C1 segment of cervical spinal cord (tissue), 14 donors: Measurements from ENCODE around the gene KLHDC4.
"Not testable (repeated sequence)": the region's sequence is repeated elsewhere in the genome, so short reads cannot be mapped to it uniquely, and the experiment has no call there.

ENCODE experiments used
- DNase-seq, 14 donors: peaks; one replicate each; lab custom pipeline; 2025; lab: John Stamatoyannopoulos, UW

The KLHDC4 gene

DNA sequence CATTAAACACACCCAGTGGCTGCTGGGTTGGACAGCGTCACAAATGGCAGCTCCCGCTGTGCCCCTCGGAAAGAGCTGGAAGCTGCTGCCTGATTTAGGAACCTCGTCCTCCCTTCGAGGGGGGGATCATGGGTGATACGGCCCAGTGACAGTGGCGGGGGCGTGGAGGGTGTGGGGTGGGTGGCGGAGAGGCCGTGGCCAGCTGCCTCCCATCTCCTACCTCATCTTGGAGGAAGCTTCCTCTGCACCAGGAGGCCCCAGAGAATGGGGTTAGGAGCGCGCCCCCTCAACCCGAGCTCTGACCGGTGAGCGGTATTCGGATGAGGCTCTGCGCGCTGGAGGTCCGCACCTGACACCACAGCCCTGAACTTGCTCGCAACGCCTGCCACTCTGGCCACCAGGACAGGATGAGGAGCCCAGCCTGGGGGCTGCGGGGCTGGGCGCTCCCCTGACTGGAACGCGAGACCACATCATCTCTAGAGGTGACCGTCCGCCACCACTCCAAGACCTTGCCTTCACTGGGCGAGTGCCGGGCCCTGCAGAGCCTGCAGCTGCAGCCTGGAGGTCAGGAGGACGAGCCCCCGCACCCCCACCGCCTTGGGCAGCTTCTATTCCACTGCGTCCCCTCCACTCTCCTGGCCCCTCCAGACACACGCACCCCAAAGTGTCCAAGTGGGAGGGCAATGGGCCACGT is 80.9 kb downstream of the KLHDC4 start:
- no peak for DNase-seq

DNA sequence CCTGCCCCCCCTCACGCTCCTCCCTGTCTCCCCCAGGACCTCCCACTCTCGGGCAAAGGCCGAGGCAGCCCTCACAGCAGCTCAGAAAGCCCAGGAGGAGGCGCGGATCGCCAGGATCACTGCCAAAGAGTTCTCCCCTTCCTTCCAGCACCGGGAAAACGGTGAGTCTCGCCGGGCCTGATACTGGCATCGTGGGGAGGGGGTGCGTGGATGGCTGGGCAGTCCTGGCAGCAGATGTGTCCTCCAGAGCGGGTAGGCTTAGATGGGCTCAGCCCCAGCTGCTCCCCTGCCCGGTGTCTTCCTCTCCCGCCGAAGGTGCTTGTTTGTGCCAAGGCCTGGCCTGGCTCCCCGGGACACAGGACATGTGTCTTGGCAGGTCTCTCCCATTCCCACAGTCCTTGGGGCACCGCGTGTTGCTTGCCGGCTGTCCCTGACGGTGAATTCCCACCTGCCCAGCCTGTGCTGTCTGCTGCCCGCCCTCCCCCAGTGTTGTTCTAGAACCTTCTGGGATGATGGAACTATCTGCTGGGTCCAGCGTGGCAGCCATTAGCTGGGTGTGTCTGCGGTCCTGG is 81.6 kb downstream of the KLHDC4 start:
- peak in 8 of 14 donors; percentile 16 to 71 (median 26) for DNase-seq

DNA sequence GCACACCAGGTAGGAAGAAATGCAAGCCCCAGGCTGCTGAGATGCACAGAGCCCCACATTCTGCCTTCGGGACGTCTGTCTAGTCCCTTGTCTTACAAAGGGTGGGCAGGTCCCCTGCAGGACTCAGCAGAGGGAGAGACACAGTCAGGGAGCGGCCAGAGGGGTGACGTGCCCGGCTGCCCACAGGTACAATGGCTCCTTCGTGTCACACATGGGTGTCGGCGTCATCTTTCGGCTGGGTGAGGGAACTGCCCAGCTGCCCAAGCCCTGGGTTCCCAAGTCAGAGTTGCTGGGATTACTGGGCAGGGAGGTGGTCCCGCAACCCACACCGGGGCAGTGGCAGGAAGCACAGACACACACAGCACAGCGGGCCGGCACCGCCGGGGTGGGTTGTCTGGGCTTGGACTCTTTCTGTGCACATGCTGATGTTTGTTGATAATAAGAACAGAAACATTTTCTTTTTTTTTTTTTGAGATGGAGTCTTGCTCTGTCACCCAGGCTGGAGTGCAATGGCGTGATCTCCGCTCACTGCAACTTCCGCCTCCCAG is 82.9 kb downstream of the KLHDC4 start:
- no peak for DNase-seq

DNA sequence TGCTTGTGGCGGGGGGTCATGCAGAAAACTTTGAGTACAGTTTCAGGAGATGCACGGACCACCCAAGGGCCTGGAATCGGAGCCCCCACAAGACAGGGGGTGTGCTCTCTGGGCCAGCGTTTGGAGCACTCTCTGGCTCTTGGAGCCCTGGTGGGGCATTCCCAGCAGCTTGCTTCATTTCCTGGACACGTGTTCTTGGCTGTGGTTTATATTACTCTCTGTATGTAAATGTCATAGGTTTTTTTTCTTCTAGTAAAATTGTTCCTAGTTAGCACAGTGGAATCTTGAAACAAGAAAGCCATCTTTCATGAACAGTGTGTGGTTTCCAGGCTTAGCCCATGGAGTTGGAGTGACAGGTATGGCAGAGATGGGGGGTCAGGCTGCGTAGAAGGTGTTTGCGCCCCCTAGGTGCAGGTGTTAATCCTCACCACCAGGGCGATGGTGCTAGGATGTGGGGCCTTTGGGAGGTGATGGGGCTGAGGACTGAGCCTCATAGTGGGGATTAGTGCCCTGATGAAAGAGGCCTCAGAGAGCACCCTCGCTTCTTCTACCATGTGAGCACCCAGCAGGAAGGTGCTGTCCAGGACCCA is 83.7 kb downstream of the KLHDC4 start:
- DNase-seq, result no peak

DNA sequence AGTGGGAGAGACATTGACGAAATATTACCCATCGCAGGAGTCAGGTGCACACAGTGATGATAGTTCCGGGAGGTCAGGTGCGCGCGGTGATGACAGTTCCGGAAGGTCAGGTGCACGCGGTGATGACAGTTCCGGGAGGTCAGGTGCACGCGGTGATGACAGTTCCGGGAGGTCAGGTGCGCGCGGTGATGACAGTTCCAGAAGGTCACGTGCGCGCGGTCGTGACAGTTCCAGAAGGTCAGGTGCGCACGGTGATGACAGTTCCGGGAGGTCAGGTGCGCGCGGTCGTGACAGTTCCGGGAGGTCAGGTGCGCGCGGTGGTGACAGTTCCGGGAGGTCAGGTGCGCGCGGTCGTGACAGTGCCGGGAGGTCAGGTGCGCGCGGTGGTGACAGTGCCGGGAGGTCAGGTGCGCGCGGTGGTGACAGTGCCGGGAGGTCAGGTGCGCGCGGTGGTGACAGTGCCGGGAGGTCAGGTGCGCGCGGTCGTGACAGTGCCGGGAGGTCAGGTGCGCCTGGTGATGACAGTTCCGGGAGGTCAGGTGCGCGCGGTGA is 84.7 kb downstream of the KLHDC4 start:
- not testable (repeated sequence) for DNase-seq

DNA sequence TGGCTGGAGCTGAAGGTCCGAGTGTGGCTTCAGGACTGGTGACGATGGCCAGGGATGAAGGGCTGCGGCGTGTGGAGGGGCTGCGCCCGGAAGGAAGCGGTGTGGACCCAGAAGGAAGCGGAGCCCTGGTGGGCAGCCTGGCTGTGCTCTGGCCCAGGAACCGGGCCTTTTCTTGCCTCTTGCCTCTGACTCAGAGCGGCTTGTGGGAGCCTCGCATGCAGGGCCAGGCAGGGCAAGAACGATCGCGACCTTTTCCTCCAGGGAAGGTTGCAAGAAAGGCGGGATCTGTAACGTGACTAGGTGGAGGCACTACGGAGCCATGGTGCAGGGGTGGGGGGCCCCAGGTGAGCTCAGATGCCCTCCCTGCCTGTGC is 85.5 kb downstream of the KLHDC4 start:
- DNase-seq, result no peak

DNA sequence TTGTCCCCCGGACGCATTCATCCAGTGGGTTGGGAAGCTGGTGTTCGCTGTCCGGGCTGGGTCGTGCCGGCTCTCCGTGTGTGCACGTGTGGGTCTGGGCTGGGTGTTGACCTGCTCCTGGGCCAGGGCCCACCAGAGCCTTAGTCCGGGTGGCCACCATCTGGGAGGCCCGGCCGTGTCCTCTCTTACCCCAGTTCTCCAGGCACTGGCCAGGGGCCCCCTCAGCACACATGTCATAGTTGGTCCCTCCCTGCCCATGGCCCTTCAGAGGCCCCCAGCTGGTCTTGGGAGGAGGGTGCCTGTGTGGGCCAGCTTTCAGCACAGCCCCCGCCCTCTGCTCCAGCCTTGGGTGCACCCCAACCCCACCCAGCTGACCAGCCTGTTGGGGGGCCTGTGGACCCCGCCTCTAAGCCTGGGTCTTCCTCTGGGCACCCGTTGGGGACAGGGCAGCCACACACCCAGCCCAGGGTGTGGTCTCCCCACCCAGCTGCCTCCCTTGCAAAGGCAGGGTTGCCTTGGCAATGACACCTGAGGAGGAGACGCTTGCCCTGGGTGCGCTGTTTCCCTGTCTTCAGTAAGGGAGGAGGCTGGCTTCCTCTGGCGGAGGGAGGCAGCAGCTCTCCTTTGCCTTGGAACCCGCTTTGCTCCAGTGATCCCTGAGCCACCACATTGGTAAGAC is 86.1 kb downstream of the KLHDC4 start:
- no peak for DNase-seq

DNA sequence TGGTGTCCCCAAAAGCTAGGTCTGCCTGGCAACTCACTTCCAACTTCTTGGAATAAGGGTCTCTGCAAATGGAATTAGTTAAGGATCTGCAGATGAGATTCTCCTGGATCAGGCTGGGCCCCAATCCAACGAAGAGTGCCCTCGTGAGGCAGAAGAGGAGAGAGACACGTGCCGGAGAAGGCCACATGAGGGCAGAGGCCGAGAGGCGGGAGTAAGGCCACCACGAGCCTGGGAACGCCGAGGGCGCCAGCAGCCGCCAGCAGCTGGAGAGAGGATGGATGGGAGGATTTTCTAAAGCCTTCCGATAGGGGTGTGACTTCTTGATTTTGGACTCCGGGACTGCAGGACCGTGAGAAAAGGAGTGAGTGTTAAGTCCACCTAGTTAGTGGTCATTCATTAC is 87.2 kb downstream of the KLHDC4 start:
- DNase-seq, result no peak

DNA sequence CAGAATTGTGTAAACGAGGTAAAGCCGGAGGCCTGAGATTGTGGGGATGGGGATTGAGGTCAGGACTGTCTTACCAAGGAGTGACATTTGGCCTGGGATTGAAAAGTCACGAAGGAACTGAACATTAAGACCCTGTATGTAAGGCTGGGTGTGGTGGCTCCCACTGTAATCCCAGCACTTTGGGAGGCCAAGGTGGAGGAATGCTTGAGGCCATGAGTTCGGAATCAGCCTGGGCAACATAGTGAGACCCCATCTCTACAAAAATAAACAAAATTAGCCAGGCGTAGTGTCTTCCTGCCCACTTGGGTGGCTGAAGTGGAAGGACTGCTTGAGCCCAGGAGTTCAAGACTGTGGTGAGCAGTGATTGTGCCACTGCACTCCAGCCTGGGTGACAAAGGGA is 88.0 kb downstream of the KLHDC4 start:
- no peak for DNase-seq

DNA sequence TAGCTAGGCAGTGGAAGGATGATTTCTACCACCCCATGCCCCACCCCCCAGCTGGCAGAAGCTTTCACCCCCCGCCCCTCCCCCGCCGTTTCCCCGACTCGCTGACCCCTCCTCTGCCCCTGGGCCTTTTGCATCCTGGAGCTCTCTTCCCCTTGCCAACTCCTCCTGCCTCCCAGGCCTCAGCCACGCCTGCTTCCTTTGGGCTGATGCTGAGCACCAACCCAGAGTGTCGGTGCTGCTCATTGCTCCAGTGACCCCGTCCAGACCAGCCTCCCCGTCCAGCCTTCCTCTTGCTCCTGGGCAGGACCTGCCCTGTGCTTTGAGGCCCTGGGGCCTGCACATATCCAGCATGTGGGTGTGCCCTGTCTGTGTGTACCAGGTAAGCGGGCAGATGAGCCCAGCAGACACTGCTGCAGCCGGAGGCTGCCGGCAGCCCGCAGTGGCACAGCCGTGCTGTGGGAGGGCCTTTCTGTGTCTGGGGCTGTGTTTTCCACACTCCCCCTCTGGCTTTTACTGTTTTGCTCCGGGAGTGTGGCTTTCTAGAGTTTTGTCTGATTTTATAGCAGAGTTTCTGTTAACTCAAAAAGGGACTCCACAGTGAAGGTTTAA is 90.6 kb downstream of the KLHDC4 start:
- no peak for DNase-seq

DNA sequence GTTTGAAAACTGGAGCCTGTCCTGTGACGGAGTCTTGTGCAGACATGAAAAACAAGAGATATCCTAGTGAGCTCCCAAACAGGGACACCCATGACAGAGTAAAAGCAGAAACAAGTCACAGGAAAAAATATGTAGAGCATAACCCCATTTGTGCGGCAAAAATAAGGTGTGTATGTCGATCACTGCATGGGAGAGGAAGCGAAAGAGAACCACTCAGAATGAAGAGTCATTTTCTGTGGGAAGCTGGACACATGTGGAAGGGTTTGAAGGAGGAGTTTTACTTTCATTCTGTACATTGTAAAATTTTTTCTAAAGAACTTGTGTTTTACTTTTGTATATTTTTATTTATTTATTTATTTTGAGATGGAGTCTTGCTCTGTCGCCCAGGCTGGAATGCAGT is 91.4 kb downstream of the KLHDC4 start:
- no peak for DNase-seq

DNA sequence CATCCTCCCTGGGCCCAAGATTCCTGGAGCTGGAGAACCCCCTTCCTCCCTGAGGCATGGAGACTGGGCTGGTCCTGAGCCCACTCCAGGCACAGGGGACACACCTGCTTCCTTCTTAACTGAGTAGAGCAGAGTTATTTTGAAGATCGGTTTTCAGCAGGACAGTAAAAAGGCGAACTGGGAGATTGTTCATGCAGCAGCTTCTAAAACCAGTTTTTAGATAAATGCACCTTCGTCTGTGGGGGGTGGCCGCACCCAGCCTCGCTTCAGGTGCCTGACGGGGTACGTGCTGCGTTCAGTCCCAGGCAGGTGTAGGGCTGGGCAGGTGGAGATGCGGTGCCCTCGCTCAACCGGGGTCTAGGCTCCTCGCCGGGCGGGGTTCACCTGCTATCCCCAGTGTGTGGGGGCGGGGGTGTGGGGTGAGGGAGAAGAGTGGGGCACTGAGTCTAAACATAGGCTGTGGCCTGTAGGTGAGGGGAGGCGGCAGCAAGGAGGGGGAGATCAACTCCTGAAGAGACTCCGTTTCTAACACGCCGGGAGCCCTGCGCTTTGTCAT is 94.0 kb downstream of the KLHDC4 start:
- no peak for DNase-seq

DNA sequence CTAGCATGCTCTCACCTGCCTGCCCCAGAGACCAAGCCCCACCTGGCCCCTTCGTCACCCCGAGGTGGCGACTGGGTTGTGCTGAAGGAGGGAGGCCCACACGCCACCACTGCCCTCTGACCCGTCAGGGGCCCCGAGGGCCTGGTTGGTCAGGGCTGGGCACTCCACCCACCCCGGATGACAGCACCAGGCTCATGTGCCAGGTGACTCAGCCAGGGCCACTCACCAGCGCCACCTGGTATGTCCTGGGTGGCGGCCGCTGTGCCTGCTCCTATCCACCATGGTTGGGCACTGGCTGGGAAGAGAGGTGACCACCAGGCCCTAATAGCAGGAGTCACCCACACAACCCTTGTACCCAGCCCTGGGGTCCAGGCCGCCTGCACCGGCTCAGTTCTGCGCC is 94.6 kb downstream of the KLHDC4 start:
- DNase-seq, result no peak

DNA sequence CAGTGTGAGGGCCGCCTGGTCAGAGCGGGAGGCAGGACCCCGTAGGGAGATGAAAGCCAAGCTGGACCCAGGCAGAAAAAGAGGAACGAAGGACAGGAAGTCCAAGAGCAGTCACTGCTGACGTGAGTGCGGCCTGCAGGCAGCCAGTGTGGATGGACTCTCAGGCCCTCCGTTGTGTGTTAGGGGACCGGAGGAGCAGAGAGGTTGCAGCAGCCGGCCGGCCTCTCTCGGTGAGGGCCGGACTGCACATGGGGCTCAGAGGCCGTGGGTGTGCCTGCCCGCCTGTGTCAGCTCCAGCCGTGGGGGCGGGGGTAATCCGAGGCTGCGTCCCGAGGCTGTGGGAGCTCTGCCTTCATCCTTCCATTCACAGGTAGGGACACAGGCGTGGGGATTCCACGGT is 96.1 kb downstream of the KLHDC4 start:
- DNase-seq, result no peak

DNA sequence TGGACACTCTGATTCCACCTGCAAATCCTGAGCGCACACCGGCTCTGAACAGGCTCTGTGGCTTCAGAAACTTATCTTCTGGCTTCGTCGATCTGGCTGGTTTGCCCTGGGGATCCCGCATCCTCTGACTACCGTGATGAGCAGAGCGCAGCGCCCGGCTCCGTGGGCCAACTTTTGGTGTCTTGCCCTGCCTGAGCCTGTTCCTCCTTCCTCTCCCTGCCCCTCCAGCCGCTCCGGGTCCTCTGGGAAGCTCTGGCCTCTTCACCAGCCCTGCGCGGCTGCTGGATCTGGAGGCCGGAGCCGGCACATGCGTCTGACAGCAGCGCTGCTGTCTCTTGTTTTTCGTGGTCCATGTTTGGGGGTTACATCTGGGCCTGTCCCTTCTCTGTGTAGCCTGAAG is 97.8 kb downstream of the KLHDC4 start:
- DNase-seq, result no peak

DNA sequence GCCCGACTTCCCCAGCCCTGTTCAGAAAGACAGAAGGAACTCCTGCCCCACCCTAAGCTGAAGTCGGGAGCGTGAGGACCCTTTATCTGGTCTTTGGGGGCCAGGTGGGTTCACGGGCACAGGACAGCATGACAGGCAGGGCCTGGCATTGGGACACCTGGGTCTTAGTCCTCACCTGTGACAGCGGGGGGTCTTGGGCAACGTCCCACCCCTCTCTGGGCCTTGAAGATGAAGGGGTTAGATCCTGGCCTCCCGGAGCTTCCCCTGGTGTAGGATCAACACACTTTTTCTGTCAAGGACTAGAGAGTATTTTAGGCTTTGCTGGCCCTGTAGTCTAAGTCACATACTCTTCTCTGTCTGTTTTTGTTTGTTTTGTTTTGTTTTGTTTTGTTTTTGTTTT is 98.3 kb downstream of the KLHDC4 start:
- no peak for DNase-seq

DNA sequence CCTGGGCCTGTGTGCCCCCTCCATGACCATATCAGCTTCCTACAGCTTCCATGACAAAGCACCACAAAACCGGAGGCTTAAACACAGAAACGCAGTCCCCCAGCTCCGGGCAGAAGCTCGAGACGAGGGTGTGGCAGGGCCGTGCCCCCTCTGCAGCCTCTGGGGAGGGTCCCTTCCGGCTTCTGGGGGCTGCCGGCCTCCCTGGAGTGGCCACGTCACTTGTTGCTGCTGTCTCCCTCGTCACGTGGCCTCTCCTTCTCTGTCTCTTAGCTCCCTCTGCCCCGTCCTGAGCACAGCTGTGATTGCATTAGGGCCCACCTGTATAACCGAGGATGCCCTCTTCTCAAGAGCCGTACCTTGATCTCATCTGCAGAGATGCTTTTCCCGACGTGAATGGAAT is 98.9 kb downstream of the KLHDC4 start:
- no peak for DNase-seq

DNA sequence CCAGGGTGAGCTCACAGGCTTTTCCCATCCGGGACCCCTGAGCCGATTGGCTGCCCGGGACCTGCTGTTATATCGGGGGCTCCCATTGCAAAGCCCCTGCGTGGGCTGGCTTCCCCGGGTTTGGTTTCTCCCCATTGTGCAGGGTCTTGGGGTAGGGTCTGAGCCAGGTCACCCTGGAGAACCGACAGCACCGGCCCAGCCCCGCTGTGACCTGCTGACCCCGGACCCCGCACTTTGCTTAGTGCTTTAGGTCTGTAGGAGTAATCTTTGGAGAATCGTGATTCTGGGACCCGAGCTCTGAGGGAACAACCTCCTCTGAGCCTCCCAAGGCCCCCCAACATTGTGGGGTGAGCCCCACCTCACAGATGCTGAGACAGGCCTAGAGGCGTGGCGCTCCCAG is 100.6 kb downstream of the KLHDC4 start:
- DNase-seq, result no peak

DNA sequence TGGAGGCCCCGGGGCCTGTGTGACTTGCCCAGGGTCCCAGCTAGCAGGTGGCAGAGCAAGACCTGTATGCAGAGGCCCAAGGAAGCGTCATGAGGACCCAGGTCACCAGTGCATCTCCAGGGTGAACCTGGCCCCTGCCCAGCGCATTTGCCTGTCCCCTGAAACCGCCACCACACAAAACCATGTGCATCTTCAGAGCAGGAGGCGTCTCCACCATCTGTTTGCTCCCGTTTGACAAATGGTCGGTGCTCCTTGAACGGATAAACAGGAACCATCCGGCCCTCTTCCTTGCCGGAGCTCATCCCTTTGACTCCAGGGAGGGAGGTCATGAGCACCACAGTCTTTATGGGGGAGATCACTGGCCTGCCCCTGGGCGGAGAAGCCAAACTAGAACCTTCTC is 101.0 kb downstream of the KLHDC4 start:
- peak in 1 of 14 donors; percentile 36 for DNase-seq

DNA sequence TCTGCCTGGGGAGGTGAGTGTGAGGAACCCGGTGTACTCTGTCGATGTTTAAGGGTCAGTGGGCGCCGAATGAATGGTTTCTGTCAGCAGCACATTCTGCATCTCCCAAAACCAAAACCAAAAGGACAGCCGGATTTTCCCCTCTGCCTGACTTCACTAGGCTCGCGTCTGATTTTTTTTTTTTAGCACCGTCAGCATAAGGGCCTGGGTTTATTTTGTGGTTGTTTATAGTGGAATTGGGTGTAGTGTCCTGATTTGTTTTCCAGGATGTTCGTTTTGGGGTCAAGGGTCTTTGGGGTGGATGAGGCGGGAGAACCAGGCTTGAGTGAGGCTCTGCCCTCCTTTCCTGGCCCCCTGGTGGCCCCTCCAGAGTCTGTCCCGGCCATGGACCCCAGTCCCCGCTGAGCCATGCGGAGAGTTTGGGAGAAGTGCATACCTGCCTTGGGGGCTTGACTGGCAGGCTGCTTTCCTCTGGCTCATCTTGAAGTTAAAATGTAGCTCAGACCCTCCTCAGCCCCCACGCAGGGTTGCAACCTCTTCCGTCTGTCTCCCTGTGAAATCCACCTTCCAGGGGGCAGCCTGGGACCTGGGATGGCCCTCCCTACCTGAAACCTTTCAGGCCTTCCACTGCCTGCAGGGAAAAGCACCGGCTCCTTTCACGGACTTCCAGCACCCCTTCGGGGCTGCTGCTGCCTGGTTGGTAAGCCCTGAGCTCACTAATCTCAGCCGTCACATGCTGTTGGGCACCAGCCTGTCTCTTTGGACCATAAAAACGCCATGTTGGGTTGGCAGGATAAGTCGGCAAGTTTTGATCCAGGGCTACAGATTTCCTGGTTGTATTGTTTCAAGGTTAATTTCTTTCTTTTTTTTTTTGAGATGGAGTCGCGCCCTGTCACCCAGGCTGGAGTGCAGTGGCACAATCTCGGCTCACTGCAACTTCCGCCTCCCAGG is 103.3 kb downstream of the KLHDC4 start:
- DNase-seq, result no peak
